Adipose tissue (tissue), 3 donors: Measurements from ENCODE around the gene KCND2. TPM values are rescaled to one million over a fixed set of nuclear protein-coding genes. Genes with fewer than 3 reads are reported as not detected.

ENCODE experiments used
- H3K27ac ChIP-seq: one replicate; pipeline ENCODE4 v1.5.1; 2013; ENCODE audit warnings: low read depth, low read length
- WGBS, 3 donors: extraction: QIAGEN DNeasy Blood & Tissue Kit; methylation state at CpG; one replicate each; pipeline ENCODE4 v1.1.7; 2013; 5-methylcytosine and 5-hydroxymethylcytosine counted together
- polyA plus RNA-seq, 3 donors: library from polyadenylated mRNA; stranded (reverse); fragments of 200-250 nt; gene quantifications; one replicate each; pipeline ENCODE4 v1.2.3, GENCODE V29; 2013
- donor health status: healthy with polysubstance abuse.
- donor health status: Bipolar disorder and iron deficiency.
- donor health status: healthy.

The KCND2 gene
- polyA plus RNA-seq, 3 donors: 0.05 to 0.67 (median 0.46) TPM

- WGBS, 3 donors: 35 to 55% (median 52%) methylated on average over 2 of the region's 2 CpGs
- no peak overlapping the region for H3K27ac ChIP-seq
Measured at GRCh38 chr7:120460949-120461348, 188.0 kb downstream of the KCND2 start.

GRCh38 chr7:120462991-120463390 is 190.0 kb downstream of the KCND2 start:
- 68 to 82% (median 72%) methylated on average over 2 of the region's 2 CpGs for WGBS, 3 donors
- no peak overlapping the region for H3K27ac ChIP-seq

- 82 to 91% (median 84%) methylated on average over 4 of the region's 4 CpGs for WGBS, 3 donors
Measured at GRCh38 chr7:120464104-120464503, 191.1 kb downstream of the KCND2 start.

GRCh38 chr7:120467676-120468075 is 194.7 kb downstream of the KCND2 start:
- H3K27ac ChIP-seq: no peak overlapping the region
- 73 to 83% (median 74%) methylated on average over 3 of the region's 3 CpGs for WGBS, 3 donors

More at GRCh38 chr7:120464104-120464503, 191.1 kb downstream of the KCND2 start:
- H3K27ac ChIP-seq: no peak overlapping the region

- 54 to 59% (median 55%) methylated on average over 3 of the region's 3 CpGs for WGBS, 3 donors
- no peak overlapping the region for H3K27ac ChIP-seq
Measured at GRCh38 chr7:120468611-120469010, 195.6 kb downstream of the KCND2 start.

GRCh38 chr7:120472892-120473291 is 199.9 kb downstream of the KCND2 start:
- 91 to 95% (median 95%) methylated on average over 3 of the region's 3 CpGs for WGBS, 3 donors

GRCh38 chr7:120473352-120473751 is 200.4 kb downstream of the KCND2 start:
- H3K27ac ChIP-seq: no peak overlapping the region
- WGBS, 3 donors: 77 to 89% (median 83%) methylated on average over 5 of the region's 5 CpGs

More at GRCh38 chr7:120472892-120473291, 199.9 kb downstream of the KCND2 start:
- H3K27ac ChIP-seq: no peak overlapping the region

GRCh38 chr7:120475994-120476393 is 203.0 kb downstream of the KCND2 start:
- no peak overlapping the region for H3K27ac ChIP-seq

- no peak overlapping the region for H3K27ac ChIP-seq
- WGBS, 3 donors: 76 to 95% (median 81%) methylated on average over 2 of the region's 2 CpGs
Measured at GRCh38 chr7:120480472-120480871, 207.5 kb downstream of the KCND2 start.

GRCh38 chr7:120480930-120481329 is 208.0 kb downstream of the KCND2 start:
- WGBS, 3 donors: 81 to 93% (median 90%) methylated on average over 5 of the region's 5 CpGs
- H3K27ac ChIP-seq: no peak overlapping the region

GRCh38 chr7:120486164-120486563 is 213.2 kb downstream of the KCND2 start:
- H3K27ac ChIP-seq: no peak overlapping the region
- WGBS, 3 donors: 48 to 80% (median 66%) methylated on average over 1 of the region's 1 CpG

GRCh38 chr7:120502132-120502531 is 229.2 kb downstream of the KCND2 start:
- no peak overlapping the region for H3K27ac ChIP-seq
- WGBS, 3 donors: 26 to 30% (median 27%) methylated on average over 1 of the region's 1 CpG

- no peak overlapping the region for H3K27ac ChIP-seq
- 88 to 94% (median 92%) methylated on average over 1 of the region's 1 CpG for WGBS, 3 donors
Measured at GRCh38 chr7:120502825-120503224, 229.8 kb downstream of the KCND2 start.

- no peak overlapping the region for H3K27ac ChIP-seq
Measured at GRCh38 chr7:120504386-120504785, 231.4 kb downstream of the KCND2 start.

GRCh38 chr7:120505770-120506169 is 232.8 kb downstream of the KCND2 start:
- no peak overlapping the region for H3K27ac ChIP-seq

GRCh38 chr7:120512701-120513100 is 239.7 kb downstream of the KCND2 start:
- H3K27ac ChIP-seq: no peak overlapping the region
- WGBS, 3 donors: 69 to 83% (median 76%) methylated on average over 3 of the region's 3 CpGs

GRCh38 chr7:120519224-120519623 is 246.2 kb downstream of the KCND2 start:
- 76 to 91% (median 90%) methylated on average over 3 of the region's 3 CpGs for WGBS, 3 donors
- no peak overlapping the region for H3K27ac ChIP-seq

GRCh38 chr7:120521761-120522737 is 249.1 kb downstream of the KCND2 start:
- H3K27ac ChIP-seq: no peak overlapping the region
- 52 to 66% (median 64%) methylated on average over 4 of the region's 4 CpGs for WGBS, 3 donors

GRCh38 chr7:120523985-120524384 is 251.0 kb downstream of the KCND2 start:
- 93 to 96% (median 95%) methylated on average over 7 of the region's 7 CpGs for WGBS, 3 donors
- no peak overlapping the region for H3K27ac ChIP-seq

GRCh38 chr7:120526902-120527509 is 254.0 kb downstream of the KCND2 start:
- H3K27ac ChIP-seq: no peak overlapping the region
- 73 to 85% (median 78%) methylated on average over 5 of the region's 5 CpGs for WGBS, 3 donors
